NB4 (cell line): ENCODE results near the gene PEX26.
"Not testable (repeated sequence)": the region's sequence is repeated elsewhere in the genome, so short reads cannot be mapped to it uniquely, and the experiment has no call there.

ENCODE experiments used
- DNase-seq: peaks from one replicate; pipeline ENCODE4 v3.0.0; 2010; ENCODE audit warnings: low read depth
- H3K4me3 ChIP-seq: one replicate; pipeline ENCODE4 v1.5.1; 2011; ENCODE audit warnings: mild to moderate bottlenecking, low read depth, low read length, moderate library complexity
- CTCF ChIP-seq: IDR thresholded peaks from one replicate; pipeline ENCODE4 v1.5.1; 2012; ENCODE audit warnings: low read depth, low read length
- MAX ChIP-seq: IDR thresholded peaks from 2 replicates; pipeline ENCODE4 v1.6.1; 2011; ENCODE audit warnings: low read depth, low read length
- MYC ChIP-seq: IDR thresholded peaks from 2 replicates; pipeline ENCODE4 v1.6.1; 2011; ENCODE audit warnings: low read depth, low read length
- POLR2A ChIP-seq: IDR thresholded peaks from 2 replicates; pipeline ENCODE4 v1.6.1; 2011; ENCODE audit warnings: mild to moderate bottlenecking; ENCODE audit not compliant: insufficient read length; ENCODE audit errors: extremely low read depth

PEX26 gene

GRCh38 chr22:18121954-18122554 lies 44.3 kb downstream of the PEX26 start:
- DNase-seq, result no peak
- H3K4me3 ChIP-seq, result no peak overlapping the region
- TF ChIP-seq POLR2A, result no peak
- no peak for TF ChIP-seq MAX
- no peak for TF ChIP-seq CTCF
- no peak for TF ChIP-seq MYC

GRCh38 chr22:18123476-18124025 lies 45.8 kb downstream of the PEX26 start:
- H3K4me3 ChIP-seq, DNase-seq: not testable (repeated sequence)

GRCh38 chr22:18126606-18127005 lies 48.8 kb downstream of the PEX26 start:
- DNase-seq, result no peak
- no peak for TF ChIP-seq CTCF
- TF ChIP-seq POLR2A, result no peak
- no peak for TF ChIP-seq MAX
- no peak for TF ChIP-seq MYC
- H3K4me3 ChIP-seq, result no peak overlapping the region

GRCh38 chr22:18130018-18130417 lies 52.2 kb downstream of the PEX26 start:
- TF ChIP-seq CTCF (no peak), MAX (no peak), MYC (no peak), POLR2A (no peak)
- DNase-seq, result no peak
- H3K4me3 ChIP-seq, result no peak overlapping the region

- H3K4me3 ChIP-seq, result no peak overlapping the region
- TF ChIP-seq MAX (no peak), MYC (no peak), CTCF (no peak), POLR2A (no peak)
Measured at GRCh38 chr22:18130699-18131429, 53.1 kb downstream of the PEX26 start.

GRCh38 chr22:18133452-18133851 lies 55.7 kb downstream of the PEX26 start:
- DNase-seq, result no peak

More at GRCh38 chr22:18130699-18131429, 53.1 kb downstream of the PEX26 start:
- no peak for DNase-seq

More at GRCh38 chr22:18133452-18133851, 55.7 kb downstream of the PEX26 start:
- H3K4me3 ChIP-seq, result no peak overlapping the region
- TF ChIP-seq POLR2A, result no peak
- TF ChIP-seq CTCF, result no peak
- no peak for TF ChIP-seq MYC
